Spinal cord (tissue), 10 donors: ENCODE results near the gene E2F2. TPM values are rescaled to one million over a fixed set of nuclear protein-coding genes. Genes with fewer than 3 reads are reported as not detected.

Experiments
- DNase-seq, 6 donors: peaks; one replicate each; pipeline versions ENCODE4 v3.0.0 to v3.0.0-alpha.2; 2013 to 2015; ENCODE audit warnings: low spot score in 6 of 6, low read depth in 4 of 6
- H3K27ac ChIP-seq: one replicate; pipeline ENCODE4 v1.5.1; 2013; ENCODE audit warnings: low read depth, low read length, control low read depth
- H3K27me3 ChIP-seq: one replicate; pipeline ENCODE4 v1.6.1; 2013; ENCODE audit warnings: low read length; ENCODE audit not compliant: control insufficient read depth, insufficient read depth
- H3K36me3 ChIP-seq: one replicate; pipeline ENCODE4 v1.6.1; 2013; ENCODE audit warnings: low read length; ENCODE audit not compliant: control insufficient read depth, insufficient read depth
- H3K4me1 ChIP-seq: one replicate; pipeline ENCODE4 v1.6.1; 2013; ENCODE audit warnings: low read length; ENCODE audit not compliant: control insufficient read depth, insufficient read depth
- H3K4me3 ChIP-seq: one replicate; pipeline ENCODE4 v1.5.1; 2013; ENCODE audit warnings: low read depth, low read length, control low read depth
- H3K9me3 ChIP-seq: one replicate; pipeline ENCODE4 v1.6.1; 2013; ENCODE audit warnings: low read length; ENCODE audit not compliant: control insufficient read depth, insufficient read depth
- WGBS: methylation state at CpG from one replicate; pipeline ENCODE4 v1.1.5; 2013; ENCODE audit warnings: missing lambda C conversion rate; ENCODE audit not compliant: insufficient coverage; 5-methylcytosine and 5-hydroxymethylcytosine counted together
- polyA plus RNA-seq, 2 donors: library from polyadenylated mRNA; unstranded; fragments of 120-200 nt; gene quantifications; one replicate each; pipeline ENCODE4 v1.2.1, GENCODE V29; 2013; ENCODE audit not compliant: insufficient read length in 2 of 2
- total RNA-seq, 2 donors: library from RNA; depleted of rRNA in 1 of 2; stranded (reverse); fragments of 120-200 nt in 1 of 2; fragments of >200 nt in 1 of 2; gene quantifications; one replicate each; pipeline versions ENCODE4 v1.2.3 to v1.2.4, GENCODE V29; 2013 to 2014
- donor health status: healthy.

E2F2 gene
- total and polyA plus RNA-seq, 4 donors = 3.1 to 5.8 (median 3.6) TPM

DNA sequence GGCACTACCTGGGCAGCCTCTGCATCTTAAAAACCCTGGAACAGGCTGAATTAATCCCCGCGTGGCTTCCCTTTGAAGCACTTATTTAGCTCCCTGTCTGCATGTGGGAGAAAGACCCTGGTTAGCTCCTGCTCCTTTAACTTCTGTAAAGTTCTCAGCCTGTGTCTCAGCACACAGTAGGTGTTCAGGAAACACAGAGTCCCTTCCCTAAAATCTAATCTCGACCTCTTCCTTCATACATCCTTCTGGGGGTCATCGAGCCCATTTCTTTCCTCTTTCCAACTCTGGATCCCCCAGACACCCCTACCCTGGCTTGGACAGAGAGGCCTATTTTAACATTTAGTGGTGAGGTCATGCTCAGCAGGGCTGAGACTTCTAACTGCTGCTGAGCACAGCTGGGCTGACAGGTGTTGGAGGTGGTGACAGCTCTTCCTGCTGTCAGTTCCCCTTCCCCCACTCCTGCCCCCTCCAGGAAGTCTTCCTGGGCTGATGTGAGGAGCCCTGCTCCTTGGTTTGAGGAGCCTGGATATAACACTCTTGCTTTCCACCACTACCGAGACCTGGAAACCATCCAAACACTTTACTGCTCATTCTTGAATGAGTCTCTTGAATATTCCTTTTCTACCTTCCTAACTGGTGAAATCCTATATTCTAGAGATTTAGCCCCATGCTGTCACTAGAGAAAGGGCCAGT, 5.3 kb downstream of the E2F2 start:
- DNase-seq = no peak
- no peak overlapping the region for H3K27ac ChIP-seq
- no peaks in the 10 kb centered on the region for H3K27me3 ChIP-seq
- H3K9me3 ChIP-seq = no peaks in the 10 kb centered on the region
- no peak overlapping the region for H3K4me3 ChIP-seq
- H3K36me3 ChIP-seq = peaks cover 10% of the 10 kb centered on the region
- peaks cover 31% of the 10 kb centered on the region for H3K4me1 ChIP-seq
- WGBS = 75% methylated on average over 4 of the region's 5 CpGs

DNA sequence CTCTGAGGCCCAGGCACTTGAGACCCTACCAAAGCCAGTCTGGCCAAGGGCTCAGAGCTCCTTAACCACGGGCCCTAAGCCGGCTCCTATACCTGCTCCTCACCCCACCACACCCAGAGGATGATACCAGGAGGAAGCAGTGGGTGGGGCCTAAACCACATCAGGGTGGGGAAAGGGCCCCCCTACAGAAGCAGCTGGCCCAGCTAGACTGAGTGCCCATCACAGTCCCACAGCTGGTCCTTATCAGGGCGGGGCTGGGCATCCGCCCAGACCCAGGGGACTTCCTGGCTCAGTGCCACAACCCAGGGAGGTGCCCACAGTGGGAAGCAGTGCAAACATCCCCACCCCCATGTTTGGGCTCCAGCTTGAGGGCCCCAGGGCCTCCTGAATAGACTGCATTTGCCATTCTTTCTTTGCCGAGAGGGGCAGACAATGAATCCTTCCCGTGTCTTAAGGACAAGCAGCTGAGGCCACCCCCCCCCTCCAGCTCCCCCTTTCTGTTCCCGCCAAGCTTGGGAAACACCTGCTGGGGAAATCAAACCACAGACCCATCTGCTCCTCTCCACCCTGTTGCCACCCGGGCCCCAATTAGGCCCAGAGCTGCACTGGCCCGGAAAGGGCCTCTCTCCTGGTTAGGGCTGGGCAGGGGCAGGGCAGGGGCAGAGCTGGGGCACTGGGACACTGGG, 6.2 kb downstream of the E2F2 start:
- DNase-seq = peak in 2 of 6 donors; percentile 41 to 46
- H3K36me3 ChIP-seq = peaks cover 7% of the 10 kb centered on the region
- H3K27me3 ChIP-seq = no peaks in the 10 kb centered on the region
- H3K9me3 ChIP-seq = no peaks in the 10 kb centered on the region
- H3K4me3 ChIP-seq = no peak overlapping the region
- H3K27ac ChIP-seq = no peak overlapping the region
- 29% methylated on average over 8 of the region's 9 CpGs for WGBS
- peaks cover 22% of the 10 kb centered on the region for H3K4me1 ChIP-seq

DNA sequence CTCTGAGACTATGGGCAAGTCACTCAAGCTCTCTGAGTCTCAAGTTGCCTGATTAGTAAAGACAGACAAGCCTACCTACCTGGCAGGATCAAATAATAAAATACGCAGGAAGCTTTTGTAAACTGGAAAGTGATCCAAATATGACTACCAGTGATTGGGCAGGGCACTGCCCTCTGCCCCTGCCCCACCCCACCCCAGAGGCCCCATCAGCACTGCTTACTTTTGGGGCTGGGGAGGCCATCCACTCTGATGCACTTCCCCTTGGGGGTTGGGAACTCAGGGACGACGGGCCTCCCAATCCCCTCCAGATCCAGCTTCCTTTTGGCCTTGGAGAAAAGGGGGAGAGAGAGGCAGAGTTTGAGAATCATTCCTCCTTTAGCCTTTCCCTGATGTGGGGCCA, 6.9 kb downstream of the E2F2 start:
- 100% methylated on average over 1 of the region's 3 CpGs for WGBS
- Histone ChIP-seq H3K27ac (no peak overlapping the region), H3K4me1 (peaks cover 20% of the 10 kb centered on the region), H3K9me3 (no peaks in the 10 kb centered on the region), H3K27me3 (no peaks in the 10 kb centered on the region), H3K4me3 (no peak overlapping the region), H3K36me3 (peaks cover 7% of the 10 kb centered on the region)
- DNase-seq = no peak

DNA sequence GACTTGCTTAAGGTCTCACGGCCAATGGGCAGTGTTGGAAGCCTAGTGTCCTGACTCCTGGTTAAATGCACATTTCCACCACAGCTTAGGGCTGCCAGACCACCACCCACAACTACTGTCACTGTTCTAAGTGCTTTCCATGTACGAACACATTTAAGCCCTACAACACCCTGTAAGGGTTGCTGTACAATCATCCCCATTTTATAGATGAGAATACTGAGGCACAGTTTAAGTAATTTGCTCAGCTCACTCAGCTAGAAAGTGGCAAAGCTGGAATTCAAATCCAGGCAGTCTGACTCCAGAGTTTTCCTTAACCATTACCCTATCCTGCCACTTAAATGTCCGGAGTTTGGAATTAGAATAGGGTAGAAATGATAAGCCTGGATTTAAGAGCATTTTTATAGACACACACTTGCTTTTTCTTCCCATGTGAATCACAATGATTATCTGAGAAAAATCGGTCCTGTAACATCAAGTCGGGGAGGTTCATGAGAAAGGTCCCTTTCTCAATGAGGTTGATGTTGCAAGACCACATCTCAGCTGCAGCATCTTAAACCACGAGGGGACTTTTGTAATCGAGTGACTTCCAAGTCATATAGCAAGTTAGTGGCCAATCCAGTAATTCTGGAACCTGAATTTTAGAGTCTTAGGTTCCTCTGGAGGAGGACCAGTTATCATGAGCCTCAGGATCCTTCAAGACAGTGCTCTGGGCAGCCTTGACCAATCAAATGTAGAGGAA, 8.6 kb downstream of the E2F2 start:
- Histone ChIP-seq H3K4me1 (peaks cover 20% of the 10 kb centered on the region), H3K4me3 (no peak overlapping the region), H3K9me3 (no peaks in the 10 kb centered on the region), H3K27ac (no peak overlapping the region), H3K36me3 (peaks cover 7% of the 10 kb centered on the region), H3K27me3 (no peaks in the 10 kb centered on the region)
- no peak for DNase-seq
- WGBS = 92% methylated on average over 4 of the region's 7 CpGs

DNA sequence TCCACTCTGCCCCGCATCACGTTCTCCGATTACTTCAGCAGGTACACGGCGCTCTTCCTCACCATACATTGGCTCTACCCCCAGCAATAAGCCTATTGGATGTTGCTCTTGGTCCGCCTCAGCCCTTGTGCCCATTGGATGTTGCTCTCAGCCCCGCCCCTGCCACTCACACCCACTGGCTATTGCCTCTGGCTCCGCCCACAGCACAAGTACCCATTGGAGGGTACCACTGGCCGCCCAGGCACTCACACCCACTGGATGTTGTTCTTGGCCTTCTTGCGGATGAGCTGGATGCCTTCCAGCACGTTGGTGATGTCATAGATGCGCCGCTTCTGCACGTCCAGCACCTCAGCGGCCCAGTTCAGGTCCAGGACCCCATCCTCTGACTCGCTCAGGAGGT, 9.4 kb downstream of the E2F2 start:
- H3K4me1 ChIP-seq = peaks cover 18% of the 10 kb centered on the region
- no peak overlapping the region for H3K4me3 ChIP-seq
- no peak for DNase-seq
- peaks cover 7% of the 10 kb centered on the region for H3K36me3 ChIP-seq
- no peak overlapping the region for H3K27ac ChIP-seq
- 96% methylated on average over 16 of the region's 16 CpGs for WGBS
- H3K9me3 ChIP-seq = no peaks in the 10 kb centered on the region
- no peaks in the 10 kb centered on the region for H3K27me3 ChIP-seq

DNA sequence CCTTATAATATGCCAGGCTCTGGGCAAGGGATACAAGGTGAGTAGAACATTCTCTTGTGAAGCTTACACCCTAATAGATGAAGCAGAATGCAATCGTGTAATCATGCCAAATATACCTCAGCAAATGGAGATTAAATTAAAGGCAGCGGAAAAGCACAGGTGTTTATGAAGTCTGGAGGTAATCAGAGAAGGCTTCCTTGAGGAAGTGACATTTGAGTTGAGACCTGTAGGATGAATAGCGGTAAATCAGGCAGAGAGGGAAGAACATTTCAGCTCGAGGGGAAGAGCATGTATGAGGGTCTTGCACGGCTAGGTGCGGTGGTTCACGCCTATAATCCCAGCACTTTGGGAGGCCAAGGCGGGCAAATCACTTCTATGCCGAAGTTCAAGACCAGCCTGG, 13.5 kb downstream of the E2F2 start:
- H3K4me1 ChIP-seq = peaks cover 5% of the 10 kb centered on the region
- 97% methylated on average over 8 of the region's 9 CpGs for WGBS
- no peak overlapping the region for H3K4me3 ChIP-seq
- H3K27me3 ChIP-seq = no peaks in the 10 kb centered on the region
- no peak overlapping the region for H3K27ac ChIP-seq
- peaks cover 11% of the 10 kb centered on the region for H3K36me3 ChIP-seq
- no peaks in the 10 kb centered on the region for H3K9me3 ChIP-seq
- no peak for DNase-seq

DNA sequence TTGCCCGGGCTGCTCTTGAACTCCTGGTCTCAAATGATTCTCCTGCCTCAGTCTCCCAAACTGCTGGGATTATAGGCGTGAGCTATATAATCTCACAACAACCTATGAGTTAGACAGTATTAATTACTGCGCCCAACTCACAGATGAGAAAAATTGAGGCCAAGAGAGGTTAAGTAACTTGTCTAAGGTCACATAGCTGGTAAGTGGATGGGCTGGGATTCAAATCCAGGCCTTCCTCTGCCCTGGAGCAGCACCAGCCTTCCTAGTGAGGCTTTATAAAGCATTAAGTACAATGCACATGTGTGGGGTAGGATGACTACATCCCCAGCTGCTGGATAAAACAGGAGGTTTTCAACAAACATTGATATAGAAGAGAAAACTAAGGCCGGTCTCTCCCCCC, 15.1 kb downstream of the E2F2 start:
- Histone ChIP-seq H3K9me3 (no peaks in the 10 kb centered on the region), H3K36me3 (peaks cover 5% of the 10 kb centered on the region), H3K27me3 (no peaks in the 10 kb centered on the region), H3K4me1 (peaks cover 5% of the 10 kb centered on the region), H3K4me3 (no peak overlapping the region), H3K27ac (no peak overlapping the region)
- no peak for DNase-seq
- no CpG with 5 or more reads among the region's 4 CpGs for WGBS

DNA sequence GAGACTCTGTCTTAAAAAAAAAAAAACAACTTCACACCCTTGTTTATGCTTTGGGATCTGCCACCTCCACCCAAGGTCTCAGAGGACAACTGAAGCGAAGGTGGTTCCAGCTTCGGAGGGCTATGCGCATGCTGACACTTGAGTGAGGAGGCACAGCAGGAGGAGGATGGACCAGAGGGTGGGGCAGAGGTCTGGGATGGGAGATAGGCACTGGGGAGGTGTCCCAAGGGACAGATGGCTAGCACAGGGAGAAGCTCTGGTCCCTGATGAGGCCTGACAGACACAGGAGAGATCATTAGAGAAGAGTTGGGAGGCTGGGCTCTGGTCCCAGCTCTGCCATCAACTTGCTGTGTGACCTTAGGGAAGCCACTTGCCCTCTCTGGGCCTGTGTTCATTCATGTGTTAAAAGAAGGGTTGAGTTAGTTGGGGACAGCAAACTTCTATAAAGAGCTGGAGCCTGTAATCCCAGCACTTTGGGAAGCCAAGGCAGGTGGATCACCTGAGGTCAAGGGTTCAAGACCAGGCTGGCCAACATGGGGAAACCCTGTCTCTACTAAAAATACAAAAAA, 16.8 kb downstream of the E2F2 start:
- no peak overlapping the region for H3K27ac ChIP-seq
- peaks cover 5% of the 10 kb centered on the region for H3K4me1 ChIP-seq
- WGBS = 100% methylated on average over 3 of the region's 3 CpGs
- no peak overlapping the region for H3K4me3 ChIP-seq
- H3K9me3 ChIP-seq = no peaks in the 10 kb centered on the region
- peaks cover 14% of the 10 kb centered on the region for H3K36me3 ChIP-seq
- no peaks in the 10 kb centered on the region for H3K27me3 ChIP-seq
- no peak for DNase-seq

DNA sequence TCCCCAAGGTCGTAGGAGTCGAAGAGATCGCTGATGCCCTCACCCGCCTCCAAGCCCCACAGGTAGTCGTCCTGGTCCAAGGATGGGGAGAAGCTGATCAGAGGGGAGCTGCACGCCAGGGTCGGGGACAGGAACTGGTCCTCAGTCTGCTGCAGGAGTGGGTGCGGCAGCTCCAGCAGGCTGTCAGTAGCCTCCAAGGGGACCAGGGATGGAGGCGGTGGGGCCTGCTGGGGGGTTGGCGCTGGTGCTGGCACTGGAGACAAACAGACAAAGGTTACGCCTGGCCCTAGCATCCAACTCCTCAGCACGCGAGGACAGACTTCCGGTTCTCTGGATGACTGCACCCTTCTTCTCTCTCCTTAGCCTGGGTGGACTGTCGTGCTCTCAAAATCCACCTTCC, 21.1 kb downstream of the E2F2 start:
- Histone ChIP-seq H3K9me3 (no peaks in the 10 kb centered on the region), H3K27me3 (no peaks in the 10 kb centered on the region), H3K36me3 (peaks cover 14% of the 10 kb centered on the region), H3K4me1 (no peaks in the 10 kb centered on the region), H3K27ac (no peak overlapping the region), H3K4me3 (no peak overlapping the region)
- no peak for DNase-seq
- 87% methylated on average over 14 of the region's 15 CpGs for WGBS
